T-cell (primary cell): ENCODE data around the gene GLUL. TPM values are rescaled to one million over a fixed set of nuclear protein-coding genes. Genes with fewer than 3 reads are reported as not detected.

Source experiments
- ATAC-seq, 4 experiments: fragments of 200-7000 bp in 3 of 4; fragments of 150-1000 bp in 1 of 4; cut with Tn5 transposase; replicated peaks in 1 of 4; 1 replicate in 3 of 4; 2 replicates in 1 of 4; pipeline ENCODE4 v1.10.0; 2021; ENCODE audit warnings: moderate library complexity in 3 of 4, mild to moderate bottlenecking in 2 of 4, moderate number of reproducible peaks in 1 of 4
- CTCF ChIA-PET, 2 donors: fragments of 300-600 bp; sonication (Branson Sonifier 250); formaldehyde crosslinking; loops; one replicate each; lab custom pipeline; 2022; ENCODE audit warnings: antibody characterized with exemption in 2 of 2; lab: Charles Lee
- POLR2A ChIA-PET, 2 donors: fragments of 300-600 bp; sonication (Branson Sonifier 250); formaldehyde crosslinking; loops; one replicate each; lab custom pipeline; 2022; ENCODE audit warnings: antibody characterized with exemption in 2 of 2; lab: Charles Lee
- DNase-seq, 35 experiments: peaks; one replicate each; pipeline versions ENCODE4 v3.0.0 to v3.0.0-alpha.2; 2013 to 2023
- H3K27ac ChIP-seq: one replicate; pipeline ENCODE4 v1.5.1; 2013; ENCODE audit warnings: low read length
- H3K27me3 ChIP-seq, 2 experiments: replicated peaks in 1 of 2; 1 replicate in 1 of 2; 2 replicates in 1 of 2; pipeline versions ENCODE4 v1.6.1 to v1.7.0; 2013; ENCODE audit warnings: low read length in 1 of 2, mixed read lengths in 1 of 2; ENCODE audit not compliant: control insufficient read depth in 2 of 2, insufficient read depth in 2 of 2; ENCODE audit errors: extremely low read depth in 1 of 2
- H3K36me3 ChIP-seq, 2 donors: 1 replicate in 1 of 2; 2 replicates in 1 of 2; pipeline versions ENCODE4 v1.6.1 to v1.7.0; 2013; ENCODE audit warnings: low read length in 1 of 2; ENCODE audit not compliant: control insufficient read depth in 2 of 2, insufficient read depth in 1 of 2; ENCODE audit errors: extremely low read depth in 1 of 2
- H3K4me1 ChIP-seq, 2 experiments: 1 replicate in 1 of 2; 2 replicates in 1 of 2; pipeline versions ENCODE4 v1.6.1 to v1.7.0; 2013; ENCODE audit warnings: low read length in 2 of 2, mixed read lengths in 1 of 2; ENCODE audit not compliant: insufficient read depth in 2 of 2, control insufficient read depth in 1 of 2; ENCODE audit errors: extremely low read depth in 1 of 2
- H3K4me3 ChIP-seq, 2 donors: 1 replicate in 1 of 2; 2 replicates in 1 of 2; pipeline versions ENCODE4 v1.5.1 to v1.7.0; 2013; ENCODE audit warnings: mild to moderate bottlenecking in 2 of 2, low read length in 1 of 2, moderate library complexity in 1 of 2; ENCODE audit not compliant: control insufficient read depth in 1 of 2; ENCODE audit errors: extremely low read depth in 1 of 2
- H3K9me3 ChIP-seq: 2 replicates; pipeline ENCODE4 v1.7.0; 2013
- H3K27ac Mint-ChIP-seq, 2 donors: one replicate each; pipeline ENCODE4 v1.8.0; 2020 to 2021; ENCODE audit warnings: mild to moderate bottlenecking in 2 of 2, mixed read lengths in 2 of 2
- H3K27me3 Mint-ChIP-seq, 2 donors: one replicate each; pipeline ENCODE4 v1.8.0; 2021 to 2022; ENCODE audit warnings: mixed read lengths in 2 of 2
- H3K36me3 Mint-ChIP-seq: one replicate; pipeline ENCODE4 v1.8.0; 2021; ENCODE audit warnings: mixed read lengths
- H3K4me1 Mint-ChIP-seq, 3 donors: one replicate each; pipeline ENCODE4 v1.8.0; 2020 to 2022; ENCODE audit warnings: mixed read lengths in 3 of 3, mild to moderate bottlenecking in 1 of 3
- H3K4me3 Mint-ChIP-seq, 3 donors: one replicate each; pipeline ENCODE4 v1.8.0; 2020 to 2022; ENCODE audit warnings: mild to moderate bottlenecking in 3 of 3, mixed read lengths in 3 of 3, moderate library complexity in 3 of 3
- H3K9me3 Mint-ChIP-seq, 3 donors: one replicate each; pipeline ENCODE4 v1.8.0; 2020 to 2022; ENCODE audit warnings: mixed read lengths in 3 of 3
- WGBS: methylation state at CpG from one replicate; pipeline ENCODE4 v1.1.5; 2013; ENCODE audit warnings: missing lambda C conversion rate; ENCODE audit not compliant: insufficient coverage; 5-methylcytosine and 5-hydroxymethylcytosine counted together
- total RNA-seq, 35 experiments: library from RNA in 6 of 35; stranded (reverse) in 6 of 35; fragments of 120-200 nt in 1 of 35; gene quantifications; one replicate each; pipeline versions ENCODE4 v1.2.1 to v1.2.4 and lab custom pipeline; 2013 to 2026

GLUL gene
- total RNA-seq, 5 donors from 2014 or later (not counting 1 experiment from before 2014, with no cell fraction given): 49.1 to 88.7 (median 70.3) TPM

- POLR2A ChIA-PET: no interaction called here
- peaks cover 25 to 29% of the 10 kb centered on the region in 2 donors for H3K27me3 Mint-ChIP-seq
These were observed 17.0 kb upstream of the GLUL start for GRCh38 chr1:182408435-182409075.

GRCh38 chr1:182407724-182408123 is 16.1 kb upstream of the GLUL start:
- Mint-ChIP-seq H3K4me3 (no peak overlapping the region), H3K9me3 (peaks cover 0 to 11% (median 5%) of the 10 kb centered on the region in 3 donors), H3K27ac (no peak overlapping the region), H3K36me3 (no peaks in the 10 kb centered on the region), H3K4me1 (no peaks in the 10 kb centered on the region), H3K27me3 (peaks cover 25 to 30% of the 10 kb centered on the region in 2 donors)
- H3K9me3 ChIP-seq: no peaks in the 10 kb centered on the region
- H3K27me3 ChIP-seq: peaks cover 0 to 3% of the 10 kb centered on the region in 2 experiments
- H3K4me3 ChIP-seq: no peak overlapping the region
- H3K4me1 ChIP-seq: no peaks in the 10 kb centered on the region
- ATAC-seq (no peak), DNase-seq (no peak)
- no peaks in the 10 kb centered on the region for H3K36me3 ChIP-seq
- ChIA-PET POLR2A (no interaction called here), CTCF (no interaction called here)
- no peak overlapping the region for H3K27ac ChIP-seq
- 60% methylated on average over 1 of the region's 3 CpGs for WGBS

More at GRCh38 chr1:182408435-182409075, 17.0 kb upstream of the GLUL start:
- Histone ChIP-seq H3K27ac (no peak overlapping the region), H3K4me1 (no peaks in the 10 kb centered on the region), H3K36me3 (no peaks in the 10 kb centered on the region), H3K9me3 (no peaks in the 10 kb centered on the region), H3K4me3 (no peak overlapping the region), H3K27me3 (peaks cover 0 to 5% of the 10 kb centered on the region in 2 experiments)
- H3K4me3 Mint-ChIP-seq: no peak overlapping the region
- no CpG with 5 or more reads among the region's 3 CpGs for WGBS
- H3K9me3 Mint-ChIP-seq: peaks cover 0 to 11% (median 5%) of the 10 kb centered on the region in 3 donors
- H3K27ac Mint-ChIP-seq: no peak overlapping the region
- CTCF ChIA-PET: no interaction called here
- H3K4me1 Mint-ChIP-seq: no peaks in the 10 kb centered on the region
- DNase-seq: no peak
- no peak for ATAC-seq
- H3K36me3 Mint-ChIP-seq: no peaks in the 10 kb centered on the region

GRCh38 chr1:182406012-182406411 is 14.4 kb upstream of the GLUL start:
- no peaks in the 10 kb centered on the region for H3K36me3 Mint-ChIP-seq
- peaks cover 0 to 3% of the 10 kb centered on the region in 2 experiments for H3K27me3 ChIP-seq
- CTCF ChIA-PET: interaction anchor here in 1 of 2 donors (1.1 kb wide), 1 partner anchor 321 kb away, joined by 3 read pairs; no protein-coding TSS in a partner anchor
- no peak overlapping the region for H3K4me3 Mint-ChIP-seq
- no peaks in the 10 kb centered on the region for H3K36me3 ChIP-seq
- no peak overlapping the region for H3K27ac Mint-ChIP-seq
- H3K9me3 ChIP-seq: no peaks in the 10 kb centered on the region
- ATAC-seq (no peak), DNase-seq (no peak)
- no peaks in the 10 kb centered on the region for H3K4me1 ChIP-seq
- no peak overlapping the region for H3K27ac ChIP-seq
- H3K4me1 Mint-ChIP-seq: no peaks in the 10 kb centered on the region
- H3K4me3 ChIP-seq: no peak overlapping the region
- no CpG with 5 or more reads among the region's 1 CpG for WGBS
- peaks cover 0 to 11% (median 5%) of the 10 kb centered on the region in 3 donors for H3K9me3 Mint-ChIP-seq
- H3K27me3 Mint-ChIP-seq: peaks cover 25 to 30% of the 10 kb centered on the region in 2 donors
- POLR2A ChIA-PET: no interaction called here

- Histone ChIP-seq H3K36me3 (no peaks in the 10 kb centered on the region), H3K27me3 (peaks cover 0 to 3% of the 10 kb centered on the region in 2 experiments), H3K27ac (no peak overlapping the region), H3K4me1 (no peaks in the 10 kb centered on the region), H3K9me3 (no peaks in the 10 kb centered on the region), H3K4me3 (no peak overlapping the region)
- DNase-seq (no peak), ATAC-seq (no peak)
- Mint-ChIP-seq H3K9me3 (peaks cover 0 to 11% (median 5%) of the 10 kb centered on the region in 3 donors), H3K27ac (no peak overlapping the region), H3K4me1 (no peaks in the 10 kb centered on the region), H3K36me3 (no peaks in the 10 kb centered on the region), H3K4me3 (no peak overlapping the region), H3K27me3 (peaks cover 25 to 30% of the 10 kb centered on the region in 2 donors)
- CTCF ChIA-PET: interaction anchor here (0.7 to 1.3 kb wide), 4 partner anchors 9 to 325 kb away, joined by 3 to 7 read pairs (median 3); no protein-coding TSS in a partner anchor
- POLR2A ChIA-PET: no interaction called here
- no CpG with 5 or more reads among the region's 1 CpG for WGBS
These were observed 14.0 kb upstream of the GLUL start for GRCh38 chr1:182405578-182405977.

GRCh38 chr1:182404781-182405180 is 13.2 kb upstream of the GLUL start:
- POLR2A ChIA-PET: no interaction called here
- no peaks in the 10 kb centered on the region for H3K36me3 Mint-ChIP-seq
- Histone ChIP-seq H3K27ac (no peak overlapping the region), H3K27me3 (peaks cover 0 to 3% of the 10 kb centered on the region in 2 experiments), H3K9me3 (no peaks in the 10 kb centered on the region), H3K4me1 (no peaks in the 10 kb centered on the region), H3K36me3 (no peaks in the 10 kb centered on the region), H3K4me3 (no peak overlapping the region)
- no peaks in the 10 kb centered on the region for H3K4me1 Mint-ChIP-seq
- peaks cover 23 to 24% of the 10 kb centered on the region in 2 donors for H3K27me3 Mint-ChIP-seq
- DNase-seq: no peak
- peaks cover 0 to 11% (median 5%) of the 10 kb centered on the region in 3 donors for H3K9me3 Mint-ChIP-seq
- ATAC-seq: no peak
- H3K4me3 Mint-ChIP-seq: no peak overlapping the region
- 43% methylated on average over 1 of the region's 1 CpG for WGBS
- no peak overlapping the region for H3K27ac Mint-ChIP-seq
- CTCF ChIA-PET: interaction anchor here (0.7 to 1.3 kb wide), 4 partner anchors 8 to 324 kb away, joined by 3 to 7 read pairs (median 3); no protein-coding TSS in a partner anchor

- DNase-seq (no peak), ATAC-seq (no peak)
- H3K4me1 Mint-ChIP-seq: peaks cover 4 to 8% (median 4%) of the 10 kb centered on the region in 3 donors
- H3K9me3 Mint-ChIP-seq: peaks cover 0 to 4% (median 4%) of the 10 kb centered on the region in 3 donors
- H3K27ac Mint-ChIP-seq: no peak within 1 kb of the TSS
- no peak within 1 kb of the TSS for H3K27ac ChIP-seq
- H3K9me3 ChIP-seq: no peaks in the 10 kb centered on the region
- 100% methylated on average over 2 of the region's 4 CpGs for WGBS
- peaks cover 2 to 4% of the 10 kb centered on the region in 2 donors for H3K27me3 Mint-ChIP-seq
- no peak within 1 kb of the TSS for H3K4me3 ChIP-seq
- H3K36me3 ChIP-seq: no peaks in the 10 kb centered on the region
- H3K4me3 Mint-ChIP-seq: no peak within 1 kb of the TSS
- POLR2A ChIA-PET: no interaction called here
- CTCF ChIA-PET: interaction anchor here (0.5 to 8.3 kb wide), 7 partner anchors 188 to 346 kb away, joined by 3 to 112 read pairs (median 3); no protein-coding TSS in a partner anchor
- no peaks in the 10 kb centered on the region for H3K27me3 ChIP-seq
- peaks cover 0 to 2% of the 10 kb centered on the region in 2 experiments for H3K4me1 ChIP-seq
- no peaks in the 10 kb centered on the region for H3K36me3 Mint-ChIP-seq
These were observed 9.0 kb upstream of the GLUL start, which contains the start of gene TEDDM1 for GRCh38 chr1:182400567-182400966. TEDDM1 (minus strand) TSS chr1:182400667; CDS start chr1:182400485, 182 bp downstream.
